Ovary (tissue), 3 donors: ENCODE results near the gene RAP1GAP.

Source experiments
- CTCF ChIP-seq, 3 donors: fragments of 450-650 bp in 2 of 3; fragments of 200-600 bp in 1 of 3; IDR thresholded peaks; one replicate each; pipeline versions ENCODE4 v1.5.1 to v1.8.0; 2016 to 2022; ENCODE audit warnings: antibody characterized with exemption in 3 of 3, mild to moderate bottlenecking in 1 of 3
- EP300 ChIP-seq: sonication (generic); formaldehyde crosslinking; IDR thresholded peaks from one replicate; pipeline ENCODE4 v1.6.1; 2017; ENCODE audit warnings: antibody characterized with exemption
- POLR2A ChIP-seq: fragments of 450-650 bp; IDR thresholded peaks from one replicate; pipeline ENCODE4 v1.6.1; 2017; ENCODE audit warnings: antibody characterized with exemption, mild to moderate bottlenecking, moderate library complexity
- donor health status: DM: no; HTN: no; CAD: no.

- TF ChIP-seq POLR2A: no peak
- TF ChIP-seq CTCF (IDR thresholded peaks at IDR 0.05): no peak
- TF ChIP-seq EP300: no peak
These were observed 13.4 kb downstream of the RAP1GAP start for GRCh38 chr1:21655748-21656147.
